ENCODE results near the gene ZNF536.

The ZNF536 gene

GRCh38 chr19:30530751-30531150 lies 158.6 kb downstream of the ZNF536 start:
- Histone ChIP-seq H3K4me1 (ENCODE audit: control insufficient read depth, insufficient read depth, low read length, unreplicated experiment) (no peaks in the 10 kb centered on the region), H3K27me3 (ENCODE audit: insufficient read depth, low read length) (no peaks in the 10 kb centered on the region), H2AFZ (ENCODE audit: low read length, unreplicated experiment) (no peak overlapping the region), H3K36me3 (ENCODE audit: insufficient read depth, low read length) (no peaks in the 10 kb centered on the region), H3K79me2 (ENCODE audit: control insufficient read depth, insufficient read depth, low read length, unreplicated experiment) (no peaks in the 10 kb centered on the region), H3K27ac (ENCODE audit: low read depth, low read length) (no peak overlapping the region), H3K4me3 (ENCODE audit: low read depth, low read length) (no peak overlapping the region)

DNA sequence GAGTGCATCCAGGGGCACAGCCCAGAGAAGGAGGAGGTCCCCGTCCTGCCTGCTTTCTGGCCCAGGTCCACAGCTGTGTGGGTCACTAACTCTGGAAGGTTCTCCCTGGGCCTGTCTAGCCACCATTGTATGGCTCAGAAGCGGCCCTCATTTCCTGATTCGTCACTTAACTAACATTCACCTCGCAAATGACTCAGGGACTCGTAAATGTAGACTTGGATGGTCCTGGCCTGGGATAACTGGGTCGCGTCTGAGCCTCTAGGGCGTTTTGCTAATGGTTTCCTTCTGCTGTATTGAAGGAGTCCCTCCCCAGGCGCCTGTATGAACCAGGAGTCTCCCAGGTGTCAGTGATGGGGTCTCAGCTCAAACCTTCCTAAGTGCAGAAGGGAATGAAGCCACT lies 162.8 kb downstream of the ZNF536 start:
- no peaks in the 10 kb centered on the region for H3K4me1 ChIP-seq (ENCODE audit: control insufficient read depth, insufficient read depth, low read length, unreplicated experiment)
- H3K27ac ChIP-seq (ENCODE audit: low read depth, low read length) = no peak overlapping the region
- no peaks in the 10 kb centered on the region for H3K36me3 ChIP-seq (ENCODE audit: insufficient read depth, low read length)
- no peak overlapping the region for H3K4me3 ChIP-seq (ENCODE audit: low read depth, low read length)
- no peaks in the 10 kb centered on the region for H3K79me2 ChIP-seq (ENCODE audit: control insufficient read depth, insufficient read depth, low read length, unreplicated experiment)
- H3K27me3 ChIP-seq (ENCODE audit: insufficient read depth, low read length) = no peaks in the 10 kb centered on the region
- no peak overlapping the region for H2AFZ ChIP-seq (ENCODE audit: low read length, unreplicated experiment)

GRCh38 chr19:30536975-30537374 lies 164.8 kb downstream of the ZNF536 start:
- Histone ChIP-seq H3K27ac (ENCODE audit: low read depth, low read length) (no peak overlapping the region), H3K79me2 (ENCODE audit: control insufficient read depth, insufficient read depth, low read length, unreplicated experiment) (no peaks in the 10 kb centered on the region), H2AFZ (ENCODE audit: low read length, unreplicated experiment) (no peak overlapping the region), H3K27me3 (ENCODE audit: insufficient read depth, low read length) (no peaks in the 10 kb centered on the region), H3K4me3 (ENCODE audit: low read depth, low read length) (no peak overlapping the region), H3K36me3 (ENCODE audit: insufficient read depth, low read length) (no peaks in the 10 kb centered on the region), H3K4me1 (ENCODE audit: control insufficient read depth, insufficient read depth, low read length, unreplicated experiment) (no peaks in the 10 kb centered on the region)

DNA sequence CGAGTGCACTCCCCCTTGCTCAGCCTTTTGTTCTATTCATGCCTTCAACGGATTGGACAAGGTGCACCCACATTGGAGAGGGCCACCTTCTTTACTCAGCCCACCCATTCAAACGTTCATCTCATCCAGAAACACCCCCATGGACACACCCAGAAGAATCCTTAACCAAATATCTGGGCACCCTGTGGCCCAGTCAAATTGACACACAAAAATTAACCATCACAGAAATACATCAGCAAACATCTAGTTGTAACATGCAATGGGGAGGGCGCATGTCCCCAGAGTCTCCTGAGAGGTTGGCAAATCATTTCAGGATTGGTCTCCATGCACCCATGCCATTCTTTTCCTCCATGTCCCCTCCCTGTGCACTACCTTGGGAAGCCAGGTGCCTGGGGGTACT lies 167.1 kb downstream of the ZNF536 start:
- Histone ChIP-seq H3K27me3 (ENCODE audit: insufficient read depth, low read length) (no peaks in the 10 kb centered on the region), H3K4me1 (ENCODE audit: control insufficient read depth, insufficient read depth, low read length, unreplicated experiment) (no peaks in the 10 kb centered on the region), H3K36me3 (ENCODE audit: insufficient read depth, low read length) (no peaks in the 10 kb centered on the region), H3K4me3 (ENCODE audit: low read depth, low read length) (no peak overlapping the region), H3K27ac (ENCODE audit: low read depth, low read length) (no peak overlapping the region), H2AFZ (ENCODE audit: low read length, unreplicated experiment) (no peak overlapping the region), H3K79me2 (ENCODE audit: control insufficient read depth, insufficient read depth, low read length, unreplicated experiment) (no peaks in the 10 kb centered on the region)

DNA sequence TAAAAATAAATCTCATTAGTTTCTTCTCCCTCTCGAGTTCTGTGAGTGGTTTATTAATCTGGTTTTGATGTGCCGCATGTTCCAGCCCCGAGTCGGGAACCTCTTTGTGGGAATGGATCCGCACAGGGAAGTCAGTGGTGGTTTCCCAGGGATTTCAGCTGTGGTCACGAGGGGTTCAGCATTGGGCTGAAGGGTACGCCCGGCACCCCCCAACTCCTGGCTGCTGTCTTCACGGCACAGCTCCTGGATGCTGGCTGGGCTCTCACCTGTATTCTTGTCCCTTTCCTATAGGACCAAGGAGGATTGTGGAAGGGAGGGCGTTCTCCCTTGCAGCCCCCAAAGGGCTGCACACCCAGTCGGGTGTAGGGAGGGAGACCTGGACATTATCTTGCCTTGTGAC lies 167.8 kb downstream of the ZNF536 start:
- Histone ChIP-seq H3K79me2 (ENCODE audit: control insufficient read depth, insufficient read depth, low read length, unreplicated experiment) (no peaks in the 10 kb centered on the region), H3K4me1 (ENCODE audit: control insufficient read depth, insufficient read depth, low read length, unreplicated experiment) (no peaks in the 10 kb centered on the region), H3K27me3 (ENCODE audit: insufficient read depth, low read length) (no peaks in the 10 kb centered on the region), H3K27ac (ENCODE audit: low read depth, low read length) (no peak overlapping the region), H3K36me3 (ENCODE audit: insufficient read depth, low read length) (no peaks in the 10 kb centered on the region), H3K4me3 (ENCODE audit: low read depth, low read length) (no peak overlapping the region), H2AFZ (ENCODE audit: low read length, unreplicated experiment) (no peak overlapping the region)

DNA sequence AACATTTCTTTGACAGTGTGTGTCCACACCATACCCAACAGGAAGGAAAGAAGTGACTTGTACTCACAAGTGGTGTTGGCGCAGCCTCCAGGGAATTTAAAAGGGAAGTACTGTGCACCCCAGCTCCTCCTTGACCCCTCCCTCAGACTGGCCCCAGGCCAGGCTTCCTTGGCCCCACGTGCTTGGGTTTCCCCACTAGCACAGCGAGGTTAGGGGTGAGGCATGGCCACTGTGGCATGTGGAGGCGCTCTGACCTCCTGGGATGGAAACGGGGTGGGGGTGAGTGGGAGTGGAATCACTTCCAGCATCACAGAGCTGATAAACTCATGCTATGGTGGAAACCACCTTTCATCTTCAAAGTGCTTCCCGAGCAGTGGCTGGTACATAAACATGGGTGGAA lies 168.6 kb downstream of the ZNF536 start:
- H3K4me1 ChIP-seq (ENCODE audit: control insufficient read depth, insufficient read depth, low read length, unreplicated experiment) = no peaks in the 10 kb centered on the region
- H3K79me2 ChIP-seq (ENCODE audit: control insufficient read depth, insufficient read depth, low read length, unreplicated experiment) = no peaks in the 10 kb centered on the region
- no peak overlapping the region for H3K27ac ChIP-seq (ENCODE audit: low read depth, low read length)
- no peak overlapping the region for H3K4me3 ChIP-seq (ENCODE audit: low read depth, low read length)
- H3K27me3 ChIP-seq (ENCODE audit: insufficient read depth, low read length) = no peaks in the 10 kb centered on the region
- no peaks in the 10 kb centered on the region for H3K36me3 ChIP-seq (ENCODE audit: insufficient read depth, low read length)
- no peak overlapping the region for H2AFZ ChIP-seq (ENCODE audit: low read length, unreplicated experiment)

DNA sequence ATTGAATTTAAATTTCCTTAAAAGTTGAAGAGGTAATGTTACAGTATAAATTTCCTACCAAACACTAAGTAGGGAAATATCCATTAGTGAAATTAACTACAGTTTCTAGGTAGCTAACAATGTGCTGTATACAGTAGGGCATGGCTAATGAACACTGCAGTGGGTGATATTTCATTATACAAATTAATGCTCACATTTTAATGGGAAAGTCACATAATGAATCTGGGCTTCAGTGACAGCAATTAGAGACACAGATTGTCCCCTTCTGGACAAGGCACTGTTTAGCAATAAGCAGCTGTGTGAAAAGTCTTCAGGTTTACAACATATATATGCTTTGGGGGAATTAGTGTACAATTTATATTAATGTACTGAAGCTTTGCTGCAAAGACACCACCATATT lies 169.4 kb downstream of the ZNF536 start:
- H3K79me2 ChIP-seq (ENCODE audit: control insufficient read depth, insufficient read depth, low read length, unreplicated experiment) = no peaks in the 10 kb centered on the region
- no peak overlapping the region for H3K27ac ChIP-seq (ENCODE audit: low read depth, low read length)

GRCh38 chr19:30543243-30543945 lies 171.2 kb downstream of the ZNF536 start:
- Histone ChIP-seq H3K27me3 (ENCODE audit: insufficient read depth, low read length) (no peaks in the 10 kb centered on the region), H3K79me2 (ENCODE audit: control insufficient read depth, insufficient read depth, low read length, unreplicated experiment) (no peaks in the 10 kb centered on the region), H3K4me3 (ENCODE audit: low read depth, low read length) (no peak overlapping the region), H3K4me1 (ENCODE audit: control insufficient read depth, insufficient read depth, low read length, unreplicated experiment) (no peaks in the 10 kb centered on the region), H2AFZ (ENCODE audit: low read length, unreplicated experiment) (no peak overlapping the region), H3K36me3 (ENCODE audit: insufficient read depth, low read length) (no peaks in the 10 kb centered on the region), H3K27ac (ENCODE audit: low read depth, low read length) (no peak overlapping the region)

More for the DNA sequence above, 169.4 kb downstream of the ZNF536 start:
- no peak overlapping the region for H3K4me3 ChIP-seq (ENCODE audit: low read depth, low read length)
- H3K4me1 ChIP-seq (ENCODE audit: control insufficient read depth, insufficient read depth, low read length, unreplicated experiment) = no peaks in the 10 kb centered on the region
- H3K36me3 ChIP-seq (ENCODE audit: insufficient read depth, low read length) = no peaks in the 10 kb centered on the region
- H3K27me3 ChIP-seq (ENCODE audit: insufficient read depth, low read length) = no peaks in the 10 kb centered on the region
- H2AFZ ChIP-seq (ENCODE audit: low read length, unreplicated experiment) = no peak overlapping the region

DNA sequence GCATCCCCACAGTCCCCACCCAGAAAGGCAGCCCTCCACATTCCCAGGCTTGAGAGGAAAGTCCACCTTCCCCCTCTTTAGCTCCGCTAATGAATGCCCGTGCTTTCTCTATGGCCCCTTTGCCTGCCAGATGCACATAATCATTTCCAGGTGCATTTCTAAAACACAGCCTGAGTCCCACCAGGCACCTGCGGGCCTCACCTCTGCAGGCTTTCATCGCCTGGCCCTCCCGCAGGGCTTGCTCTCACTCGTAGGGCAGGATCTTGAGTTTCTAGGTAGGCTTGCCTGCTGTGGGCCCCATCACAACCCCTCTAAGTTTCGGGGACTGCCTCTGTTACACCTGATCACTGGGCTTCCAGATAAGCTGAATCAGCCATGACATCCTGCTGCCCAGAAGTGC lies 173.6 kb downstream of the ZNF536 start:
- no peaks in the 10 kb centered on the region for H3K27me3 ChIP-seq (ENCODE audit: insufficient read depth, low read length)
- H3K4me3 ChIP-seq (ENCODE audit: low read depth, low read length) = no peak overlapping the region
- H3K27ac ChIP-seq (ENCODE audit: low read depth, low read length) = no peak overlapping the region
- no peaks in the 10 kb centered on the region for H3K79me2 ChIP-seq (ENCODE audit: control insufficient read depth, insufficient read depth, low read length, unreplicated experiment)
- H2AFZ ChIP-seq (ENCODE audit: low read length, unreplicated experiment) = no peak overlapping the region
- no peaks in the 10 kb centered on the region for H3K36me3 ChIP-seq (ENCODE audit: insufficient read depth, low read length)
- no peaks in the 10 kb centered on the region for H3K4me1 ChIP-seq (ENCODE audit: control insufficient read depth, insufficient read depth, low read length, unreplicated experiment)

- H3K27me3 ChIP-seq (ENCODE audit: insufficient read depth, low read length) = no peaks in the 10 kb centered on the region
- H3K79me2 ChIP-seq (ENCODE audit: control insufficient read depth, insufficient read depth, low read length, unreplicated experiment) = no peaks in the 10 kb centered on the region
- H3K4me3 ChIP-seq (ENCODE audit: low read depth, low read length) = no peak overlapping the region
- H2AFZ ChIP-seq (ENCODE audit: low read length, unreplicated experiment) = no peak overlapping the region
- no peak overlapping the region for H3K27ac ChIP-seq (ENCODE audit: low read depth, low read length)
- H3K4me1 ChIP-seq (ENCODE audit: control insufficient read depth, insufficient read depth, low read length, unreplicated experiment) = no peaks in the 10 kb centered on the region
- H3K36me3 ChIP-seq (ENCODE audit: insufficient read depth, low read length) = no peaks in the 10 kb centered on the region
Measured at GRCh38 chr19:30546332-30546731, 174.1 kb downstream of the ZNF536 start.

GRCh38 chr19:30547246-30547645 lies 175.1 kb downstream of the ZNF536 start:
- Histone ChIP-seq H3K27ac (ENCODE audit: low read depth, low read length) (no peak overlapping the region), H2AFZ (ENCODE audit: low read length, unreplicated experiment) (no peak overlapping the region), H3K79me2 (ENCODE audit: control insufficient read depth, insufficient read depth, low read length, unreplicated experiment) (no peaks in the 10 kb centered on the region), H3K27me3 (ENCODE audit: insufficient read depth, low read length) (no peaks in the 10 kb centered on the region), H3K4me1 (ENCODE audit: control insufficient read depth, insufficient read depth, low read length, unreplicated experiment) (no peaks in the 10 kb centered on the region), H3K36me3 (ENCODE audit: insufficient read depth, low read length) (no peaks in the 10 kb centered on the region), H3K4me3 (ENCODE audit: low read depth, low read length) (no peak overlapping the region)

Measured in ACC112 (cell line).